Spleen (tissue), 13 donors: ENCODE data around the gene MEST. TPM values are rescaled to one million over a fixed set of nuclear protein-coding genes. Genes with fewer than 3 reads are reported as not detected.

Experiments
- DNase-seq: peaks from one replicate; pipeline ENCODE4 v3.0.0-alpha.2; 2020
- H3K27ac ChIP-seq, 8 donors: fragments of 200-600 bp; sonication (generic) in 7 of 8; 1 replicate in 4 of 8; 2 replicates in 4 of 8; pipeline versions ENCODE4 v1.5.0 to v1.8.0; 2016 to 2021; ENCODE audit warnings: inconsistent platforms in 4 of 8, mild to moderate bottlenecking in 4 of 8, moderate library complexity in 1 of 8
- H3K27me3 ChIP-seq, 7 donors: fragments of 200-600 bp; sonication (generic) in 6 of 7; replicated peaks in 1 of 7; 1 replicate in 4 of 7; 2 replicates in 3 of 7; pipeline versions ENCODE4 v1.5.0 to v1.8.0; 2016 to 2021; ENCODE audit warnings: inconsistent platforms in 3 of 7, mild to moderate bottlenecking in 1 of 7
- H3K36me3 ChIP-seq, 6 donors: fragments of 200-600 bp; sonication (generic) in 5 of 6; 1 replicate in 4 of 6; 2 replicates in 2 of 6; pipeline versions ENCODE4 v1.5.0 to v1.8.0; 2016 to 2021; ENCODE audit warnings: inconsistent platforms in 2 of 6
- H3K4me1 ChIP-seq, 6 donors: fragments of 200-600 bp; sonication (generic) in 5 of 6; 1 replicate in 3 of 6; 2 replicates in 3 of 6; pipeline versions ENCODE4 v1.5.0 to v1.8.0; 2016 to 2021; ENCODE audit warnings: inconsistent platforms in 3 of 6
- H3K4me3 ChIP-seq, 8 donors: fragments of 200-600 bp; sonication (generic) in 7 of 8; 1 replicate in 4 of 8; 2 replicates in 4 of 8; pipeline versions ENCODE4 v1.5.0 to v1.8.0; 2016 to 2021; ENCODE audit warnings: inconsistent platforms in 4 of 8, mild to moderate bottlenecking in 4 of 8, moderate library complexity in 2 of 8
- H3K9me3 ChIP-seq, 8 donors: fragments of 200-600 bp; sonication (generic) in 7 of 8; 1 replicate in 4 of 8; 2 replicates in 4 of 8; pipeline versions ENCODE4 v1.5.0 to v1.8.0; 2016 to 2021; ENCODE audit warnings: inconsistent platforms in 4 of 8
- CTCF ChIP-seq, 11 experiments: fragments of 200-600 bp in 7 of 11; fragments of 450-650 bp in 4 of 11; sonication (generic) in 4 of 11; IDR thresholded peaks in 8 of 11; conservative IDR thresholded peaks in 3 of 11; 1 replicate in 7 of 11; 2 replicates in 4 of 11; pipeline versions ENCODE4 v1.4.0 to v1.8.0; 2016 to 2021; ENCODE audit warnings: antibody characterized with exemption in 11 of 11, inconsistent platforms in 4 of 11, mild to moderate bottlenecking in 1 of 11
- POLR2A ChIP-seq, 3 donors: fragments of 450-650 bp; IDR thresholded peaks; one replicate each; pipeline ENCODE4 v1.5.1; 2017; ENCODE audit warnings: antibody characterized with exemption in 3 of 3, mild to moderate bottlenecking in 1 of 3
- POLR2AphosphoS5 ChIP-seq, 3 donors: sonication (generic); formaldehyde crosslinking; IDR thresholded peaks; one replicate each; pipeline ENCODE4 v1.5.1; 2017; ENCODE audit warnings: antibody characterized with exemption in 3 of 3
- WGBS, 5 donors: extraction: QIAGEN DNeasy Blood & Tissue Kit in 3 of 5; methylation state at CpG; one replicate each; pipeline versions ENCODE4 v1.1.5 to v1.1.7; 2013 to 2018; 5-methylcytosine and 5-hydroxymethylcytosine counted together
- intact Hi-C: fragments of 100-400 bp; cut with DNase I; formaldehyde crosslinking; loops from one replicate; pipeline ENCODE4 v1.15.0; 2023; ENCODE audit warnings: low total_unique reads
- long read RNA-seq, 2 donors: transcript quantifications; one replicate each; lab custom pipeline, GENCODE V29; 2026
- polyA plus RNA-seq, 3 donors: library from polyadenylated mRNA; stranded (reverse); fragments of 200-250 nt; gene quantifications; one replicate each; pipeline ENCODE4 v1.2.1, GENCODE V29; 2013
- total RNA-seq, 7 donors: library from RNA; depleted of rRNA in 3 of 7; stranded (reverse); fragments of >200 nt in 3 of 7; fragmentation: NEBNext Ultra II Directional in 4 of 7; extraction: Animal tissue kit (Norgen Biotek cat#: 25700) in 4 of 7; gene quantifications; one replicate each; pipeline versions ENCODE4 v1.1.0 to v1.2.1, GENCODE V29; 2016 to 2021
- donor health status: healthy with polysubstance abuse.
- donor health status: DM: no; HTN: no; CAD: no; lungs with moderate emphysema.
- donor health status: DM: no; HTN: no; CAD: no.
- donor health status: Bipolar disorder and iron deficiency.
- donor health status: healthy.
- donor health status: DM: no; HTN: no; CAD: no.
- donor health status: DM: yes; HTN: yes; CAD: no.

MEST gene
- total RNA-seq (100 to 1,000 TPM in 5 of 7 donors, 10 to 100 TPM in 2; 45.1 to 198 (median 151) TPM), polyA plus RNA-seq (10 to 100 TPM; 11.2 to 24.6 (median 11.2) TPM)
- long read RNA-seq, donor 1, transcript MEST-201 (12 exons, 2,505 nt), result major isoform, 16 of 67 reads
- long read RNA-seq, donor 1, transcript MEST-202 (12 exons, 2,443 nt), result minor isoform, 6 of 67 reads
- long read RNA-seq, donor 1, partial matches to known transcripts, result 44 of 67 reads
- long read RNA-seq, donor 1, other reads (novel, unspliced or antisense), result 0 of 67 reads
- long read RNA-seq, donor 2, transcript MEST-201 (12 exons, 2,505 nt), result major isoform, 72 of 92 reads
- long read RNA-seq, donor 2, transcript MEST-202 (12 exons, 2,443 nt), result minor isoform, 13 of 92 reads
- long read RNA-seq, donor 2, partial matches to known transcripts, result 6 of 92 reads
- long read RNA-seq, donor 2, other reads (novel, unspliced or antisense), result 0 of 92 reads

GRCh38 chr7:130491841-130492522, at the start of gene MEST:
TSS of gene MEST (plus strand) at chr7:130492085. CDS start at chr7:130492314, 229 bp downstream.
- H3K27me3 ChIP-seq, result peaks cover 0 to 54% (median 6%) of the 10 kb centered on the region in 7 donors

GRCh38 chr7:130442601-130443000, 49.3 kb upstream of the MEST start:
- peaks cover 0 to 3% (median under 1%) of the 10 kb centered on the region in 8 donors for H3K9me3 ChIP-seq
- TF ChIP-seq POLR2AphosphoS5 (IDR thresholded peaks at IDR 0.05) (no peak), CTCF (IDR thresholded peaks at IDR 0.05 in 8 of 11, conservative IDR thresholded peaks at IDR 0.05 in 3 of 11) (no peak), POLR2A (IDR thresholded peaks at IDR 0.05) (no peak)
- peaks cover 7 to 21% (median 16%) of the 10 kb centered on the region in 6 donors for H3K4me1 ChIP-seq
- no peak overlapping the region for H3K4me3 ChIP-seq
- WGBS, 5 donors, result 74 to 80% (median 79%) methylated on average over 7 of the region's 7 CpGs
- no peaks in the 10 kb centered on the region for H3K27me3 ChIP-seq
- no peak for DNase-seq
- no peak overlapping the region for H3K27ac ChIP-seq
- no peaks in the 10 kb centered on the region for H3K36me3 ChIP-seq
- intact Hi-C loops, result no loop called here

More at GRCh38 chr7:130491841-130492522, at the start of gene MEST:
- peaks cover 0 to 12% (median 5%) of the 10 kb centered on the region in 8 donors for H3K9me3 ChIP-seq
- peak; percentile 45 to 82 (median 79) for TF ChIP-seq POLR2AphosphoS5 (IDR thresholded peaks at IDR 0.05)
- peak in 1 of 3 donors; percentile 57 for TF ChIP-seq POLR2A (IDR thresholded peaks at IDR 0.05)
- TF ChIP-seq CTCF (IDR thresholded peaks at IDR 0.05 in 8 of 11, conservative IDR thresholded peaks at IDR 0.05 in 3 of 11), result no peak
- peaks cover 5 to 58% (median 31%) of the 10 kb centered on the region in 6 donors for H3K4me1 ChIP-seq
- peaks cover 0 to 4% (median 0%) of the 10 kb centered on the region in 6 donors for H3K36me3 ChIP-seq
- WGBS, 5 donors, result 45 to 66% (median 51%) methylated on average over 55 to 71 of the region's 71 CpGs
- peak; percentile 78 for DNase-seq
- intact Hi-C loops, result no loop called here
- peak within 1 kb of the TSS in 7 of 8 donors; percentile 13 to 67 (median 60) for H3K27ac ChIP-seq
- H3K4me3 ChIP-seq, result peak within 1 kb of the TSS; percentile 14 to 73 (median 42)

GRCh38 chr7:130444234-130444633, 47.7 kb upstream of the MEST start:
- TF ChIP-seq POLR2A (IDR thresholded peaks at IDR 0.05), result no peak
- no peak for TF ChIP-seq POLR2AphosphoS5 (IDR thresholded peaks at IDR 0.05)
- no peak for TF ChIP-seq CTCF (IDR thresholded peaks at IDR 0.05 in 8 of 11, conservative IDR thresholded peaks at IDR 0.05 in 3 of 11)
- Histone ChIP-seq H3K9me3 (peaks cover 0 to 14% (median 9%) of the 10 kb centered on the region in 8 donors), H3K4me1 (peaks cover 7 to 21% (median 16%) of the 10 kb centered on the region in 6 donors), H3K27ac (no peak overlapping the region), H3K27me3 (no peaks in the 10 kb centered on the region), H3K36me3 (no peaks in the 10 kb centered on the region), H3K4me3 (no peak overlapping the region)
- intact Hi-C loops, result no loop called here
- WGBS, 5 donors, result 72 to 88% (median 74%) methylated on average over 3 of the region's 3 CpGs
- DNase-seq, result no peak
